GM21528 (cell line): ENCODE results near the gene CPS1.

Experiments used
- ATAC-seq: cut with Tn5 transposase; IDR thresholded peaks from one replicate; pipeline ENCODE4 v1.9.1; 2021; ENCODE audit warnings: mild to moderate bottlenecking, moderate library complexity; ENCODE audit not compliant: unreplicated experiment, low FRiP score

Gene CPS1

GRCh38 chr2:210599476-210599875 lies 43.1 kb downstream of the CPS1 start:
- ATAC-seq: no peak

DNA sequence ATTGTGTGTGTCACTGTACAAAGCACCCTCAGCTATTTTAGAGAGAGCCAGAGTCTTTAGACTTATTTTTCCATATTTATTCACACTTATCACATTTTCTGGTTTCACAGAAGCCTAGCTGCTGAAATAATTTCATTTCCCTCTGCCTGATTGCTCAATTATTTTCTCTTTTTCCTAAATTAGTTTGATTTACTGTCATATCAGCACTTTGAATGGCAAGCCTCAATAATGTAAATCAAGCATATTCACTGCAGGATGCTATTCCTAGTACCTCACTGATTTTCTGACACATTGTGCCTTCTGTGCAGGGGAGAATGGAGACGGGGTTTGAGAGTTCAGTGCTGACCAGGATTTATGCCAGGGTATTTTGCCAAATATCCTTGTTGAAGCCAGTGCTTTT lies 48.3 kb downstream of the CPS1 start:
- no peak for ATAC-seq

DNA sequence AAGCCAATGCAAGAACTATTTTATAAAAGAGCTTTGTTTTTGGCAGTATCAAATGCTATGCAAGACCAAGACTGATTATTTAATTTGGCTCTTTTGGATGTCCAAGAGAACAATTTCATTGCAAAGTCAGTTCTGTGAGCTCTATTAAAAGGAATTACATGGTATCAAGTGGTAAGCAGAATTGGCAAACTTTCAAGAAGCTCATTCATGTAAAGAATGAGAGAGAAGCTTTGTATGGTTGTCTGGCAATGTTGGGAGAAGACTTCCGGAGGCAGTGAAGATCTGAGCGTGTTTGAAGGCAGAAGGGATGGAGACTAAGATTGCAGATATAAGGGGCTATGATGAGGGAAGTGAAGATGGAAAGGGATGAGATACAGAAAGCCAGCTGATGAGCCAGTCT lies 49.6 kb downstream of the CPS1 start:
- ATAC-seq: no peak

DNA sequence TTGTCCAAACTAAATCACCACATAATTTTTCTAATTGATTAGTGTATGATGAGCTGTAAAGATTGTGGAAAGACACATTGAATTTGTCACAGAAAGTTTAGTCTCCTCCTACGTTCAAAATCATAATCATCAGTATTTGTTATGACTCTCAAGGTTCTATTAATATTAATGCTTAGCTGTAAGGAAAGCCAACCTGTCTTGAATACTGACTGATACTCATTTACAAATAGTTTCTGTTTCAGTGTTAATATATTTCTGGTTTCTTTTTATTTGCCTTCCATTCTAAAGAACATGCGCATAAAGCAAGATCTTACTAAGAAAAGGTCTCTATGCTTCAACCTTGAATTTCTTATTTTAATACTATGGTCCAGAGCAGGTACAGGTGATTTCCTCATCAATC lies 55.1 kb downstream of the CPS1 start:
- peak; percentile 87 for ATAC-seq

- ATAC-seq: no peak
These were observed 59.7 kb downstream of the CPS1 start for GRCh38 chr2:210616074-210616473.

DNA sequence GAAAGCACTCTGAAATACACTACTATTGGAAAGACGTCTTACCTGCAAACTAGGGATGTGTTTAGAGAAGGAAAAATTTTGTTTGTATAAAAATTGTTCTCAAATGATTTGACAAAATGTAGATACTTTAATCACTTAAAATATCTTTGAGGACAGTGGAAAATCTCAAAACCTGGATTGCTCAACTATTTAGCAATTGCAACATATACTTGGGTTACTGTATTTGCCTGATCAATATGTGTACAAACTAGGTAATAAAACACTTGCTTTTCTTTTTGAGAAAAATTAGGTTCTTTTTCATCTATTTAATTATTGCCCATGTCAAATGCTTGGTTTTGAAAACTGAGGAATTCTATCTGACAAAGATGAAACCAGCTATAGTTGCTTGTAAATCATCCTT lies 60.9 kb downstream of the CPS1 start:
- no peak for ATAC-seq

GRCh38 chr2:210617732-210618330 lies 61.4 kb downstream of the CPS1 start:
- ATAC-seq: peak; percentile 70

DNA sequence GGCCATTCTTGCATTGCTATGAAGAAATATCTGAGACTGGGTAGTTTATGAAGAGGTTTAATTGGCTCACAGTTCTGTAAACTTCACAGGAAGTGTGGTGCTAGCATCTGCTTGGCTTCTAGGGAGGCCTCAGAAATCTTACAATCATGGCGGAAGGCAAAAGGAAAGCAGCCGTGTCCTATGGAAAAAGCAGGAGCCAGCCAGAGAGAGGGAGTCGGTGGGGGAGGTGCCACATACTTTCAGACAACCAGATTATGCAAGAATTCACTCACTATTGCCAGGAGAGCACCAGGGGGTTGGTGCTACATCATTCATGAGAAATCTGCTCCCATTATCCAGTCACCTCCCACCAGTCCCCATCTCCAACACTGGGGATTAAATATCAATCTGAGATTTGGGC lies 64.1 kb downstream of the CPS1 start:
- no peak for ATAC-seq

DNA sequence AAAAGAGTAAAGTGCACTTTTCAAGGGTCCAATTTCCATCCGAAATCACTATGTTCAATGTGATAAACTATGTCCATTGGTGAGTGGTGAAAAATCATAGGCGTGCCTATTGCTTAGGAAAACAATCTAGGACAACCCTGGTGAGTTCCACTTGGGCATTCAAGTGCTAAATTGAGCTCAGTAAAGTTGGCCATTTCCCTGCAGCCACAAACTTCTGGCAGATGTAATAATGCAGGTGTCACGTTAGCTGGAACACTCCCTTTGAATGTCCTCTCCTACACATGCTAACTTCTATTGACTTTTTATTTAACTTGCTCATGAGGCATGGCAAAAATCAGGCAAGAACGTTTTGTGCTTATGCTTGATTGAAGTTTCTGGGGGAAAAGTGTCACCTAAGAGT lies 67.1 kb downstream of the CPS1 start:
- ATAC-seq: no peak

DNA sequence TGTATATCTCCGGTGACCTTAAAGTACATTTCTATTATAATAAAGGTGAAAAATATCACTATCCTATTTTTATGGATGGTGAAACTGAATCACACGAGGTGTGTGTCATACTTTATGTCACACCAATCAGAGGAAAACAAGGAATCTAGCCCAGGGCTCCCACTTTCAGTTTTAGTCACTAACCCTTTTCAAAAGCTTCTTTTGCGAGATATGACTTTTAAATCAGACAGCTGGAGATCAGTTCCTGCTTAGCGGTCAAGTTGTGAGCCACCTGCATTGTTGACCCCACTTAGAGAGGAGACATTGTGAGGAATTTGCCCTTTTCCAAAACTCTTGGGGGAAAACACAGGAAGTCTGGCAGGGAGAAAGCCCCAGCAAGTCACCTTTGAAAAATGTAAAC lies 70.5 kb downstream of the CPS1 start:
- no peak for ATAC-seq

DNA sequence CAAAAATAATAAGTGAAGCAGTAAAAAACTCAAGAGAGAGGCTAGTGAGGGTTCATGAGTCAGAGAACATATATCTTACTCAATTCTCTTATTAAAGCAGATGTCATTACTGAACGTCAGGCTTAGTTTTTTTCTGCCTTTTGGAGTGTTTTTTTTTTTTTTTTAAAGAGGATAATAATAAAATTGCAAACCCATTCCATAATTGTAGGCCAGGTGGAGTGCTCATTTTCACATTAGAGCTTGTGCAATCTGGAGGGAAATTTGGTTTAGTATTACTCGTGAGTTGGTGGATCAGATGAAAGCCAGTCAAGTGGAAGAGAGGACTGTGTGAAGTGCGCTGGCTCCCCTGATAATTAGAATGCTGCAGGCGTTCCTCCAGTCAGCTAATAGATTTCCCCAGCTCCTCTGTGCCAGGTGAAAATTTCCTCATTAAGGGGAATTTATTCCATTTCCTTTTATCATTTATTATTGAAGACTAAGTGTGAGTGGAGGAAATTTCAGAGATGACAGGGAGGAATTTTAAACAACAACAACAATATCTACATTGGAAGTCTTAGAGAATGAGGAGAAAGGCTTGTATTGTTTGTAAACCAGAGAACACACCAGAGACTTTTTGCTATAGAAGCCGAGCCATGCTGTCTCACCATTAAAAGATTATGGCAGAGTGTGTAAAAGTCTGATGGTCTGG lies 74.6 kb downstream of the CPS1 start:
- ATAC-seq: no peak

DNA sequence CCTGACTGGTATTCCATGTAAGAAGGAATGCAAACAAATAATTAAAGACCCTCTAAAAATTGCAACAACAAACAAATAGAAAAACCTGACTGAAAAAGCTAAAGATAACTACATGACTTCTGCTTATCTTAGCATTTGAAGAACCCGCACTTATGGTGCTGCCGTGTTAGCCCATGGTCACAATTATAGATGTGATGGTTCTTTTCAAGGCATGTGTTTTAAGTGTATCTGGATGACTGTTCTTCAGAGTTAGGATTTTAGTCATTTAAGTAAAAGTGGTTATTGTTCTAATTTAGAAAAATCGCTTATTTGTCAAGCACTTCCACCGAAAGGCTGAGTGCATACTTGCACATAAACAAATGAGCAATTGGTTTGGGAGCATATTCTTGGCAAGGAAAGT lies 77.3 kb downstream of the CPS1 start:
- ATAC-seq: no peak

DNA sequence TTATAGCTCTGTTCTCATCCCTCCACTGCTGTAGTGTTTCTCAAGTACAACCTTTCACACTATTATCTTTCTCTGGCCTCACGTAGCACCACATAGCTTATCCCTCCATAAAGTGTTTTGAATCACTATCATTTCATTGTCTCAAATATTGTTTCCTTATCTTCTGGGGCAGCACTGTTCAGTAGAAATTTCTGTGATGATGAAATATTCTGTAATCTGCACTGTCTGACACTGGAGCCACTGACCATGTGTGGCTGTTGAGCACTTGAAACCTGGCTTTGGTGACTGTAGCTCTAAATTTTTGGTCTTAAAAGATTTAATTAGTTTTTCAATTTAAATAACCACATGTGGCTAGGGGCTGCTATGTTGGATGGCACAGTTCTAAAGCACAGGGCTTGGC lies 78.9 kb downstream of the CPS1 start:
- ATAC-seq: no peak

DNA sequence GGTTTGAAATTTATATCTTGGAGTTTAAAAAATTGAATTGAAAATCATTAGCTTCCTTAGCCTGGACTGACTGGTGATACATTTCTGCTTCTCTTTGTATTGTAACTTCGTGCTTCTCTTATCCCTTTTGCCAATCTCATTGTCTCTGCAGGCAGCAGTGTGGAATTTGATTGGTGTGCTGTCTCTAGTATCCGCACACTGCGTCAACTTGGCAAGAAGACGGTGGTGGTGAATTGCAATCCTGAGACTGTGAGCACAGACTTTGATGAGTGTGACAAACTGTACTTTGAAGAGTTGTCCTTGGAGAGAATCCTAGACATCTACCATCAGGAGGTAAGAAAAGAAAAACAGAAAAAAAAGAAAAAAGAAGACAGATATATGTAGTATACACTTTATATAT lies 85.9 kb downstream of the CPS1 start:
- no peak for ATAC-seq

DNA sequence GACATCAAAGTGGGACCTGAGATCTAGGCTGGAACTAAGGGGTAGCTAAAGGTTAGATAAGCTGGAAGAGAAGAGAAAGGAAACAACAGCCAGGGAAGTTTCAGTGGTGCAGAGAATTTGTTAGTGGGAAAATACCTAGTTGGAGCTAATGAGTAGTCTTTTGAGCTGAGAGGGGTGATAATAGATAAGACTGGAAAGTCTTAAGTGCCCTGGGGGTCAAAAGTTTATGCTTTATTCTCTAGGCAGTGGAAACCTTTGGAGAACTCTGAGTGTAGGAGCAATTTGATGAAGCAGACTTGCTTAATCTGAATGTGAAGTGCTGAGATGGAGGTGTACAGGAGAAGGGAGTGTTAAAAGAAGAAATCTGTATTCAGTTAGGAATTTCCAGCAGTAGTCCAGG lies 90.8 kb downstream of the CPS1 start:
- no peak for ATAC-seq

GRCh38 chr2:210654091-210654490 lies 97.7 kb downstream of the CPS1 start:
- no peak for ATAC-seq

DNA sequence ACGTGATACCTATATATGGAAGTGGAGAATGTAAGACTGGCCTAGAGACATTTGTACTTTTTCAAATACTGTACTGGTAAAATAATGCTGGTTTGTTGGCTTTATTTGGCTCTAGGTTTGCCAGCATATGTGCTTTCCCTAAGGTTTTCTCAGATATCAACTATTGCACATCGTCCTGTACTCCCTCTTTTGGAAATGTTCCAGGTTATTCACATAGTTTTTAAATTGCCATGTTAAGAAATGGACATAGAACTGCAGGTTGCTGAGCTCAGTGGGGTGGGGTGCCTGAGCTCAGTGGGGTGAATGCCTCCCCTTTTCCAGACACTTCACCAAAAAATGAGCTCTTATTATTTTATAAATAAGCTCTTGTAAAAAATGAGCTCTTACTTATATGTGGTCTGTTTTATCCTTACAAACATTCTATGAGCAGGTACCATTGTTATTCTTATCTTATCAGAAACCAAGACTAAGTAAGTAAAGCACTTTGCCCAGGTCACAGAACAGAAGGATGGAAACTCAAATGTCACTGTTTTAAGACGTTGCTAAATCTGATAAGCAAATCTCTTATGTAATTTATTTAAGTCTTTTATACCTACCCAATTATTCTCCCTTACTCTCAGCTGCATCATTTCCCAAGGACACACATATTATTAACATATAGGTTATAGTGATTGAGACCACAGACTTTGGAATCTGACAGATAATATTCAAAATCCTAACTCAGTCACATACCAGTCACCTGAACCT lies 99.0 kb downstream of the CPS1 start:
- no peak for ATAC-seq

DNA sequence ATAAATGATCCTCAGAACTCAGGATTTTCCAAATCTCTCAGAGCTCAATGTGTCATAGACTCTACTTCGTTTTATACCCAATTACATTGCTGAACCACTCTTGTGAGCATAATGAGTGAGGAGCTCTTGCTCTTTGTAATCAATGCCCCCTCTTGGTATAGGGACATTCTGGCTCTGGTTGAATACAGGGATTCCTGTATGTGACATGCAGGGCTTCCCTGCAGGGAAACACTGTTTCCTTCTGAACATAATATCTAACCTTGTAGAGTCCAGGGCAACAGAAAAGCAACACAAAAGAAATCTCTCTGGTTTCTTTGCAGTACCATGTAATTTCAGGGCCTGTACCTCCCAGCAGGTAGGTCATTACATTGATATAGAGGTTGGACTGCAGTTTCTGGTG lies 101.5 kb downstream of the CPS1 start:
- no peak for ATAC-seq

GRCh38 chr2:210660751-210661150 lies 104.4 kb downstream of the CPS1 start:
- ATAC-seq: no peak

- ATAC-seq: no peak
These were observed 106.2 kb downstream of the CPS1 start for GRCh38 chr2:210662560-210662959.

DNA sequence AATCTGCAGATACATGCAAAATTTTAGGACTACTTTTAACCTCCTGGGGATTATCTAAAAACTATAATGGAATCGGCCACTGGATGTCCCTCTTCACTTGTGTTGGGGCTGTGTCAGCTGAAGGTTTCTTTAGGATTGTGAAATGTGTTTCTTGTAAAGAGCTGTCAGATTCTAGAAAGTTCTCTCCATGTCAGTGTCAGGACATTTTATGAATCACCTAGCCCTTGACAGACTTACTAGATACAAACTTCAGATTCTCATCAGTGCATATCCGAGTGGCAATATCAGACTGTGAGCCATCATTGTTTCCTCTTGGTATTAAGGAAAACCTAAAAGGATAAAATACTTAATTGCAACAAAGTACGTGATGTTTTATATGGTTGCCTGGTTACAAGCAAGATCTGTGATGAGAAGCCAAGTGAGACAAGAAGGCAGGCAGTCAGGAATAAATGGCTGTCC lies 107.3 kb downstream of the CPS1 start:
- no peak for ATAC-seq

DNA sequence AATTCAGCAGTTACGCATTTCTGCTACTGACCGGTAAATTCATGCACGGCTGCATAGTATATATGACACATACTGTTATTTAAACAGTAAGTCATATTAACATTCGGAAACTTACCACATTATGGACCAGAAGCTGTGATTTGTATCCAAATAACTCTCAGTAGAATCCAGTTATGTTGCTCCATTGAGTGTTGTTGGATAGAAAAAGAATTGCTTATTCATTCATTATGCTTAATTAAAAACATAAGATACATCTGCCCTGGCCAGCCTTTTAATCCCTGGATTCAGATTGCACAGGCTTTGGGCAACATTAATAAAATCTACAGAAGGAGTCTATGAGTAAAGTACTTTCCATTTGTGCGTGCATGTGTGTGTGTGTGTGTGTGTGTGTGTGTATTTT lies 111.3 kb downstream of the CPS1 start:
- no peak for ATAC-seq
